ENCODE data around the gene CCDC122.
A peak's percentile ranks its signal among the peaks of the same experiment; 100 is the strongest.

CCDC122 gene

DNA sequence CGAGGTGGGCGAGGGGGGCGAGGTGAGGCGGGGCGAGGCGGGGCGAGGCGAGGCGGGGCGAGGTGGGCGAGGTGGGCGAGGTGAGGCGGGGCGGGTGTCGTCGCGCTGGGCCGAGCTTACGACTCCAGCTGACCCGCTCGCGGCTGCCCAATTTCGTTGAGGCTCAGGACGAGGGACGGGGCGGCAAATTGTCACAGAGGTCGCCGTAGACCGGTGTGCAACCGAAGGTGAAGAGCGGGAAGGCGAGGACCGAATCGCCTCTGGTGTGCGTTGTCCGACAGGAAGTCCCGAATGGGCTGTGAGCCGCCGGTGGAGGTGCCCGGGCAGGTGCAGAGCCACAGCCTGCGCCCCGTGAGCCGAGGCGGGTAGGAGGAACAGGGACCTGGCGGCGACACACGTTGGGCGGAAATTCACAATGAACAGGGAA is 228 bp upstream of the CCDC122 start, which contains the start of gene LACC1:
TSS of gene LACC1 (plus strand) at position 150 of the 427 bp plus-strand sequence. CDS start 1,082 bp downstream, outside the sequence.
- in situ Hi-C loops (cut with HindIII; ENCODE audit: low sequenced_read_pairs) = no loop called here
- no peak for TF ChIP-seq CTCF (IDR thresholded peaks at IDR 0.05; ENCODE audit: low read depth, low read length)
- H3K4me3 ChIP-seq (ENCODE audit: low read depth, low read length) = peak within 1 kb of the TSS; percentile 68
- DNase-seq (ENCODE audit: low read depth, low spot score) = peak; percentile 7

GRCh38 chr13:43877766-43878165 is 1.8 kb downstream of the CCDC122 start:
- TF ChIP-seq CTCF (IDR thresholded peaks at IDR 0.05; ENCODE audit: low read depth, low read length) = no peak
- H3K4me3 ChIP-seq (ENCODE audit: low read depth, low read length) = no peak overlapping the region
- no peak for DNase-seq (ENCODE audit: low read depth, low spot score)
- in situ Hi-C loops (cut with HindIII; ENCODE audit: low sequenced_read_pairs) = no loop called here

- in situ Hi-C loops (cut with HindIII; ENCODE audit: low sequenced_read_pairs) = no loop called here
- no peak overlapping the region for H3K4me3 ChIP-seq (ENCODE audit: low read depth, low read length)
- no peak for TF ChIP-seq CTCF (IDR thresholded peaks at IDR 0.05; ENCODE audit: low read depth, low read length)
- DNase-seq (ENCODE audit: low read depth, low spot score) = no peak
Observed at GRCh38 chr13:43877326-43877725, 2.2 kb downstream of the CCDC122 start.

GRCh38 chr13:43876366-43876765 is 3.2 kb downstream of the CCDC122 start:
- H3K4me3 ChIP-seq (ENCODE audit: low read depth, low read length) = no peak overlapping the region
- TF ChIP-seq CTCF (IDR thresholded peaks at IDR 0.05; ENCODE audit: low read depth, low read length) = no peak
- in situ Hi-C loops (cut with HindIII; ENCODE audit: low sequenced_read_pairs) = no loop called here
- DNase-seq (ENCODE audit: low read depth, low spot score) = no peak

GRCh38 chr13:43874504-43875092 is 4.9 kb downstream of the CCDC122 start:
- no peak overlapping the region for H3K4me3 ChIP-seq (ENCODE audit: low read depth, low read length)
- DNase-seq (ENCODE audit: low read depth, low spot score) = peak; percentile 39
- in situ Hi-C loops (cut with HindIII; ENCODE audit: low sequenced_read_pairs) = no loop called here
- peak; percentile 33 for TF ChIP-seq CTCF (IDR thresholded peaks at IDR 0.05; ENCODE audit: low read depth, low read length)

- in situ Hi-C loops (cut with HindIII; ENCODE audit: low sequenced_read_pairs) = no loop called here
- TF ChIP-seq CTCF (IDR thresholded peaks at IDR 0.05; ENCODE audit: low read depth, low read length) = no peak
- no peak overlapping the region for H3K4me3 ChIP-seq (ENCODE audit: low read depth, low read length)
- DNase-seq (ENCODE audit: low read depth, low spot score) = no peak
Observed at GRCh38 chr13:43872181-43872580, 7.4 kb downstream of the CCDC122 start.
